ENCODE measurements around the gene CDC26. TPM values are rescaled to one million over a fixed set of nuclear protein-coding genes. Genes with fewer than 3 reads are reported as not detected.

CDC26 gene
- total RNA-seq, 2 donors from 2014 or later: 17.8 to 21.2 TPM

GRCh38 chr9:113247640-113248039 lies 27.7 kb downstream of the CDC26 start:
- Histone ChIP-seq H3K4me1 (replicated peaks) (no peaks in the 10 kb centered on the region), H3K9me3 (no peaks in the 10 kb centered on the region), H3K36me3 (no peaks in the 10 kb centered on the region), H3K4me3 (no peak overlapping the region), H3K27ac (no peak overlapping the region), H3K27me3 (replicated peaks; ENCODE audit: insufficient read depth) (no peaks in the 10 kb centered on the region)
- no peak for DNase-seq (ENCODE audit: low spot score)
- TF ChIP-seq POLR2AphosphoS5 (IDR thresholded peaks at IDR 0.05): no peak
- TF ChIP-seq CTCF (IDR thresholded peaks at IDR 0.05): no peak
- no peak for TF ChIP-seq POLR2A (IDR thresholded peaks at IDR 0.05)
- intact Hi-C loops (cut with DNase I): no loop called here

- no peaks in the 10 kb centered on the region for H3K4me1 ChIP-seq (replicated peaks)
- WGBS: 93% methylated on average over 6 of the region's 6 CpGs
- TF ChIP-seq POLR2AphosphoS5 (IDR thresholded peaks at IDR 0.05) (no peak), CTCF (IDR thresholded peaks at IDR 0.05) (no peak), POLR2A (IDR thresholded peaks at IDR 0.05) (no peak)
These were observed 28.4 kb downstream of the CDC26 start for GRCh38 chr9:113246928-113247327.

GRCh38 chr9:113245894-113246293 lies 29.5 kb downstream of the CDC26 start:
- no peak overlapping the region for H3K4me3 ChIP-seq
- H3K36me3 ChIP-seq: no peaks in the 10 kb centered on the region
- intact Hi-C loops (cut with DNase I): no loop called here
- no peak for TF ChIP-seq POLR2AphosphoS5 (IDR thresholded peaks at IDR 0.05)
- TF ChIP-seq CTCF (IDR thresholded peaks at IDR 0.05): no peak
- no peak for TF ChIP-seq POLR2A (IDR thresholded peaks at IDR 0.05)
- H3K4me1 ChIP-seq (replicated peaks): no peaks in the 10 kb centered on the region
- WGBS: 89% methylated on average over 4 of the region's 4 CpGs
- H3K27ac ChIP-seq: no peak overlapping the region
- no peaks in the 10 kb centered on the region for H3K9me3 ChIP-seq
- no peak for DNase-seq (ENCODE audit: low spot score)
- no peaks in the 10 kb centered on the region for H3K27me3 ChIP-seq (replicated peaks; ENCODE audit: insufficient read depth)

More at GRCh38 chr9:113246928-113247327, 28.4 kb downstream of the CDC26 start:
- no peaks in the 10 kb centered on the region for H3K9me3 ChIP-seq
- intact Hi-C loops (cut with DNase I): no loop called here
- H3K27me3 ChIP-seq (replicated peaks; ENCODE audit: insufficient read depth): no peaks in the 10 kb centered on the region
- H3K36me3 ChIP-seq: no peaks in the 10 kb centered on the region
- no peak for DNase-seq (ENCODE audit: low spot score)
- H3K27ac ChIP-seq: no peak overlapping the region
- H3K4me3 ChIP-seq: no peak overlapping the region

GRCh38 chr9:113244556-113244955 lies 30.8 kb downstream of the CDC26 start:
- no peaks in the 10 kb centered on the region for H3K36me3 ChIP-seq

More at GRCh38 chr9:113244556-113244955, 30.8 kb downstream of the CDC26 start:
- no peak for TF ChIP-seq POLR2A (IDR thresholded peaks at IDR 0.05)
- no peak for TF ChIP-seq CTCF (IDR thresholded peaks at IDR 0.05)
- no peak for TF ChIP-seq POLR2AphosphoS5 (IDR thresholded peaks at IDR 0.05)
- Histone ChIP-seq H3K9me3 (no peaks in the 10 kb centered on the region), H3K27me3 (replicated peaks; ENCODE audit: insufficient read depth) (no peaks in the 10 kb centered on the region), H3K27ac (no peak overlapping the region), H3K4me3 (no peak overlapping the region), H3K4me1 (replicated peaks) (no peaks in the 10 kb centered on the region)
- WGBS: 45% methylated on average over 2 of the region's 2 CpGs
- intact Hi-C loops (cut with DNase I): no loop called here
- no peak for DNase-seq (ENCODE audit: low spot score)

All from prostate gland (tissue), 2 donors.